Esophagus squamous epithelium (tissue), 4 donors: ENCODE results near the gene PDE3A.

Source experiments
- CTCF ChIP-seq, 6 experiments: fragments of 450-650 bp in 4 of 6; fragments of 200-600 bp in 2 of 6; sonication (generic) in 2 of 6; IDR thresholded peaks; one replicate each; pipeline ENCODE4 v1.5.1; 2016 to 2019; ENCODE audit warnings: antibody characterized with exemption in 6 of 6, mild to moderate bottlenecking in 4 of 6, moderate library complexity in 4 of 6
- POLR2A ChIP-seq, 4 donors: fragments of 450-650 bp; IDR thresholded peaks; one replicate each; pipeline ENCODE4 v1.6.1; 2017; ENCODE audit warnings: antibody characterized with exemption in 4 of 4, mild to moderate bottlenecking in 4 of 4, moderate library complexity in 3 of 4

DNA sequence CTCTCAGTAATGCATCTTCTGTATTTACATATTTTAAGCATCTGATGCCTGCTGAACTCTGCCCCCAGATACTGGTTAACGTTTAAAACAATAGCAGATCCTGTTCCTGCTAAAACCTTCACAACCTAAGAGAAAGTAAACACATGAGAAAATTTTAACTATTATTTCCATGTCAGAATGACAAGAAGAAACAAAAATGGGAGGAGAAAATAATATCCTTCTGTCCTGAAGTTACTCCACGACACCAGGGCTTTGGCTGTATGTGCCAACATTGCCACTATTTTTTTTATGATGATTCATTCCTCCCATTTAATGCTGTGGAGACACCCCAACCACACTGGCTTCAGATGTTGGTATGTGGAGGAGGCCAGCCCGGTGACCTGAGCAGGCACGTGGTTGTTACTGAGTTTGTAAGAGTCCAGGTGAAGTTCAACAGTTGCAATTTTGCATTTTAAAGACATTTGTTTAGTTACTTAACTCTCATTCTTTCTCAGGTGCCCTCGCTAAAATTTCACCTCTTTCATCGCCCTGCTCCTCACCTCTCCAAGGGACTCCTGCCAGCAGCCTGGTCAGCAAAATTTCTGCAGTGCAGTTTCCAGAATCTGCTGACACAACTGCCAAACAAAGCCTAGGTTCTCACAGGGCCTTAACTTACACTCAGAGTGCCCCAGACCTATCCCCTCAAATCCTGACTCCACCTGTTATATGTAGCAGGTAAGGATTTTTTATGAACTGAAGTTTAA is 261.2 kb downstream of the PDE3A start:
- no peak for TF ChIP-seq POLR2A (IDR thresholded peaks at IDR 0.05)
- no peak for TF ChIP-seq CTCF (IDR thresholded peaks at IDR 0.05)
